ENCODE data around the gene RNU4-1.

RNU4-1 gene

GRCh38 chr12:120249875-120250795 lies 42.9 kb downstream of the RNU4-1 start:
- no peak overlapping the region for H3K4me3 ChIP-seq (ENCODE audit: low read length)
- no peaks in the 10 kb centered on the region; the same call in 1 of the 2 replicates for H3K27me3 ChIP-seq (ENCODE audit: control insufficient read depth, low read length)
- no peaks in the 10 kb centered on the region for H4K20me1 ChIP-seq (ENCODE audit: control insufficient read depth, insufficient read depth, low read depth, low read length)
- no peaks in the 10 kb centered on the region for H3F3A ChIP-seq (ENCODE audit: control insufficient read depth, insufficient read depth)
- no peak for TF ChIP-seq CTCF (IDR thresholded peaks at IDR 0.05; ENCODE audit: low read depth, low read length, poor library complexity, severe bottlenecking)
- TF ChIP-seq EZH2phosphoT487 (IDR thresholded peaks at IDR 0.05; ENCODE audit: borderline replicate concordance, low read length) = no peak
- no peak overlapping the region for H3K4me2 ChIP-seq (ENCODE audit: low read length)
- no peaks in the 10 kb centered on the region for H3K79me2 ChIP-seq (ENCODE audit: control insufficient read depth, low read length)
- H3K9me3 ChIP-seq (ENCODE audit: control insufficient read depth, insufficient read depth, low read length) = no peaks in the 10 kb centered on the region
- peaks cover 6% of the 10 kb centered on the region for H3K4me1 ChIP-seq (ENCODE audit: control insufficient read depth, low read length)
- no peaks in the 10 kb centered on the region for H3K9me2 ChIP-seq (replicated peaks; ENCODE audit: control insufficient read depth, low read length)
- H3K36me3 ChIP-seq (ENCODE audit: control insufficient read depth, low read length) = no peaks in the 10 kb centered on the region
- H3K27ac ChIP-seq (ENCODE audit: low read depth, low read length) = no peak overlapping the region

GRCh38 chr12:120249266-120249874 lies 43.7 kb downstream of the RNU4-1 start:
- no peak for TF ChIP-seq CTCF (IDR thresholded peaks at IDR 0.05; ENCODE audit: low read depth, low read length, poor library complexity, severe bottlenecking)
- no peak for TF ChIP-seq EZH2phosphoT487 (IDR thresholded peaks at IDR 0.05; ENCODE audit: borderline replicate concordance, low read length)

GRCh38 chr12:120247621-120248030 lies 45.4 kb downstream of the RNU4-1 start:
- Histone ChIP-seq H3K4me1 (ENCODE audit: control insufficient read depth, low read length) (peaks cover 6% of the 10 kb centered on the region), H3K36me3 (ENCODE audit: control insufficient read depth, low read length) (no peaks in the 10 kb centered on the region), H3K79me2 (ENCODE audit: control insufficient read depth, low read length) (no peaks in the 10 kb centered on the region), H4K20me1 (ENCODE audit: control insufficient read depth, insufficient read depth, low read depth, low read length) (no peaks in the 10 kb centered on the region), H3K9me2 (replicated peaks; ENCODE audit: control insufficient read depth, low read length) (no peaks in the 10 kb centered on the region), H3K9me3 (ENCODE audit: control insufficient read depth, insufficient read depth, low read length) (no peaks in the 10 kb centered on the region), H3K4me2 (ENCODE audit: low read length) (no peak overlapping the region), H3K27me3 (ENCODE audit: control insufficient read depth, low read length) (no peaks in the 10 kb centered on the region; the same call in 1 of the 2 replicates), H3F3A (ENCODE audit: control insufficient read depth, insufficient read depth) (no peaks in the 10 kb centered on the region), H3K27ac (ENCODE audit: low read depth, low read length) (no peak overlapping the region), H3K4me3 (ENCODE audit: low read length) (no peak overlapping the region)
- TF ChIP-seq CTCF (IDR thresholded peaks at IDR 0.05; ENCODE audit: low read depth, low read length, poor library complexity, severe bottlenecking) (no peak), EZH2phosphoT487 (IDR thresholded peaks at IDR 0.05; ENCODE audit: borderline replicate concordance, low read length) (no peak)

More at GRCh38 chr12:120249266-120249874, 43.7 kb downstream of the RNU4-1 start:
- Histone ChIP-seq H3K9me3 (ENCODE audit: control insufficient read depth, insufficient read depth, low read length) (no peaks in the 10 kb centered on the region), H3K27me3 (ENCODE audit: control insufficient read depth, low read length) (no peaks in the 10 kb centered on the region; the same call in 1 of the 2 replicates), H3K9me2 (replicated peaks; ENCODE audit: control insufficient read depth, low read length) (no peaks in the 10 kb centered on the region), H3K4me3 (ENCODE audit: low read length) (no peak overlapping the region), H3F3A (ENCODE audit: control insufficient read depth, insufficient read depth) (no peaks in the 10 kb centered on the region), H3K4me1 (ENCODE audit: control insufficient read depth, low read length) (peaks cover 6% of the 10 kb centered on the region), H3K79me2 (ENCODE audit: control insufficient read depth, low read length) (no peaks in the 10 kb centered on the region), H3K36me3 (ENCODE audit: control insufficient read depth, low read length) (no peaks in the 10 kb centered on the region), H3K4me2 (ENCODE audit: low read length) (no peak overlapping the region), H4K20me1 (ENCODE audit: control insufficient read depth, insufficient read depth, low read depth, low read length) (no peaks in the 10 kb centered on the region), H3K27ac (ENCODE audit: low read depth, low read length) (no peak overlapping the region)

Measured in DOHH2 (cell line).